Stimulated activated CD8-positive, alpha-beta memory T cell treated with anti-CD3 and anti-CD28 coated beads, Interleukin-7, amount 100 ng/mL, for 24 hours (primary cell): Measurements from ENCODE around the gene BANF2.
"Not testable (repeated sequence)": the region's sequence is repeated elsewhere in the genome, so short reads cannot be mapped to it uniquely, and the experiment has no call there.

Source experiments
- DNase-seq: peaks from one replicate; pipeline ENCODE4 v3.0.0-alpha.2; 2020; ENCODE audit warnings: low read depth

The BANF2 gene

GRCh38 chr20:17699931-17700351, at the start of gene BANF2:
Gene BANF2 (plus strand): TSS chr20:17699966. CDS start chr20:17725026, 25,060 bp downstream.
- no peak for DNase-seq

- DNase-seq = no peak
Observed at GRCh38 chr20:17650301-17651128, 49.3 kb upstream of the BANF2 start.

DNA sequence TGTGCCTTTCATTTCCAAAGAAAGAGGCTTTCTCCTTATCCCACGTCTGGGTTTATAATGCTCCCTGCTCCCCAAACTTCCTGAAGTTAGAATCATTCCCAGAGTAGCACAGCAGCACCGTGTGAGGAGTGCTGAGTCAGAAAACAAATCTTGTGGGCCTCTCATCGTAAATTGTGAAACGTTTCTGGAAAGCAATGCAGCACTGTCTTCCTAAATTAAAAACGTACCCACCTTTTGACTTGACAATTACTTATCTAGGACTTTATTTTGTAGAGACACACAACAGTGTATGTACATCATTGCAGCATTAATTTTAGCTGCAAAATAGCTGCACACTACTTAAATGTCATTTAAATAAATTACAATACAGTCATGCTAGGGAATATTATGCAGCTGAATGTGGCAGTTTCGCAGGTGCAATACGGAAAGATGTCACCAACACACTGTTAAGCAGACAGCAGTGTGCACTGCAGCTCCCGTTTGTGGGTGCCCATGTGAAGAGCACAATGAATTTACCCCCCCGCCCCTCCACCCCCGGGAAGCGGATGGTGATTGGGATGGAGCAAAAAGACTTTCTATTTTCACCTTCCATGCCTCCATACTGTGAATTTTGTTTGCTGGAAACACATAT, 48.5 kb upstream of the BANF2 start:
- no peak for DNase-seq

GRCh38 chr20:17651760-17652388, 47.9 kb upstream of the BANF2 start:
- no peak for DNase-seq

GRCh38 chr20:17652411-17652810, 47.4 kb upstream of the BANF2 start:
- DNase-seq = no peak

DNA sequence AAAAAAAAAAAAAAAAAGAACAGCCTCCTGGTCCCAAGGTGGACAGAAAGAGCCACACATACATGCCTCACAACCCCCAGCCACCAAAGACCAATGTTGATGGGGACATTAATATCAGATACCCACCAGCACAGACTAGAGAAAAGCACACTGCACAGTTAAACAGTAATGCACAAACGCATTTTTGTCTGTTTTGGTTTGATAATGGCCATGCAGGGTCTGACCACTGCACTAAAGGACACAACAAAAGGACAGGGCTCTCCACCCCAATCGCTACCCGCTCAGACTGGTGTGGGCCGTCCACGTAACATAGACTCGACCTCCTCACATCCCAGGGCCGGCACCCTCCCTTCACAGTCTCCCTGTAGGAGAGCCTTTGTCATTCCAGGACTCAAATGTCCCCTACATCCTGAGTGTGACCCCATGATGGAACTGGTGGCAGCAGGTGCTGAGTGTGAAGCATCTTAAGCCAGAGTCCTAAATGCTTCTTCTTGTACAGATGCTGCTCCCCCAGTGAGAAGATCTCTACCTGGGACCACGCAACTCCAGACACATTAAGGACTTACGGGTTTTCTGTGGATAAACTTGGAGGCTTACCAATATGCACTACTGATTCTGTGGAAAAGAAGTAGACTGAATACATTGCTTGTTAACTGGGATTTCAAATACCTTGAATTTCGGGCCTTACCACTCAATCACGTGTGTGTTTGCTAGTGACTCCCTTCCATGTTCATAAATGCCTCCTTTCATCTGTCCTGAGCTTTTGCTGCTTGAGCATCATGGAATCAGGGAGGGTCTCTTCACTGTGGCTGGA, 45.7 kb upstream of the BANF2 start:
- no peak for DNase-seq

- no peak for DNase-seq
Observed at GRCh38 chr20:17654649-17655285, 45.0 kb upstream of the BANF2 start.

DNA sequence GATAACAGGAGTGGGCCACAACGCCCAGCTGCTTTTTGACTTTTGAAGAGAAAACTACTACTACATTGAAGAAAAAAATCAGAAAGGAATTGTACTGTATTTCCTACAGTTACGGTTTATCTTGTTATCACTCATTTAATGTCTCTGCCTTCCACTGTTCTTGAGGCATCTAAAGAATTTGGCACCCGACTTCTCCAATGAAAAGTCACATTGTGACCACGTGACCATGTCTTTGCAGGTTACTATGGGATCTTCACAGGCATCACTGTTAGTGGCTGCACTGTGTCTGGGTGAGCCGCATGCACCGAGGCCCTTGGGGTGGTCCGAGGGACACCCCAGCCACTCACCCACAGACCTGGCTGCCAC, 44.5 kb upstream of the BANF2 start:
- no peak for DNase-seq

DNA sequence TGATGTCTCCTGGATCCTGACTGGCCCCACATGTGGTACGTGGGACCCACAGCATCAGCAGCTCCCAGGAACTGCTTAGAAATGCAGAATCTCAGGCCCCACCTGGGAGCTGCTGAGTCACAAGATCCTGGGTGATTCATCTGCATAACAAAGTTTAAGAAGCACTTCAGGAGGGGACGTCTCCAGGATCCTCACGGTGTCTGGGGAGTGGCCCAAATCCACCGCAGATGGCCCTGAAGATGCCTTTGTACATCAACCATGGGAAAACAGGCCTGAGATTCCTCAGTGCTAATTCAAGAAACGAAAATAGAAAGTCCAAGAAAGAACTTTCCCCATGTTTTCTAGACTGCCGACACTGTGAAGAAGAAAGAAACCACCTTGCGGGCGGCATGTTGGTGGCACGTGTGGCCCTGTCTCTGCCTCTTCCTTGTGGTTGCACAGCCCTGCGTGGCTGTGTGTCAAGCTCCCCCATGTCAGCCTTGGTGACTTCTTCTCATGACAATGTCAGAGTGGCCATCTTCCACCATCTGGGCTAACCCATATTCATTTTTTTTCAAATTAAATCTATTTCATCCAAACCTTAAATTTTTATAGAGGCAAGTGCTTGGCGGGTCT, 43.8 kb upstream of the BANF2 start:
- no peak for DNase-seq

GRCh38 chr20:17657079-17657825, 42.5 kb upstream of the BANF2 start:
- DNase-seq = no peak

DNA sequence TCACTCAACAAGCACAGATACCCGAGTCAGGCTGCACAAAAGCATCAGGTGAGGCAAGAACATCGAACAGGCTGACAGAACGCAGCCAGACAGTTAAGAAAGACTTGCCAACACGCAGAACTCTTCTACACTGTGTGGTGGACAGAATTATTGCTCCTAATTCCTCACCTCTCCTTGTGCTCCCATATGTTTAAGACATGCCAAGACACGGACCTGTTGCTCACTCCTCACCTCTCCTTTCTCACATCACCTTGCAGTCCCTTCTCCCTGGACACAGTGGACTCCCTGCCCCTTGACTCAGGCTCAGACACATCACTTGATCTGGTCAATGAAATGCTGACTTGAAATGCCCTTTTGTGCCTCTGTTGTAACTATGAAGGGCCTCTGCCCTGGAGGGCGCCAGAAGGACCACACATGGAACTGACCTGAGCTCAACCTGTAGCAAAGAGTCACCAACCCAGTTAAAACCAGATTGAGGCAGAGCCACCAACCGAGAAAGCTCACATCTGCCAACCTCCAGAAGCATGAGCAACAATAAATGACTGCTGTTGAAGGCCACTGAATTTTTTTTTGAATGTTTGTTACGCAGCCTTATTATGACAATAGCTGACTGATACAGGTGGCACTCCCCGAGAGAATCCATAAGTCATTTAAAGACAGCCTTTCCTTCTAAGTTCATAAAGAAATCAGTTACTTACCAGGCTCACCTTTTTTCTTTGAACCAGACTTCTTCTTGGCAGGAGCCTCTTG, 41.7 kb upstream of the BANF2 start:
- DNase-seq = no peak

GRCh38 chr20:17658648-17658993, 41.1 kb upstream of the BANF2 start:
- no peak for DNase-seq

DNA sequence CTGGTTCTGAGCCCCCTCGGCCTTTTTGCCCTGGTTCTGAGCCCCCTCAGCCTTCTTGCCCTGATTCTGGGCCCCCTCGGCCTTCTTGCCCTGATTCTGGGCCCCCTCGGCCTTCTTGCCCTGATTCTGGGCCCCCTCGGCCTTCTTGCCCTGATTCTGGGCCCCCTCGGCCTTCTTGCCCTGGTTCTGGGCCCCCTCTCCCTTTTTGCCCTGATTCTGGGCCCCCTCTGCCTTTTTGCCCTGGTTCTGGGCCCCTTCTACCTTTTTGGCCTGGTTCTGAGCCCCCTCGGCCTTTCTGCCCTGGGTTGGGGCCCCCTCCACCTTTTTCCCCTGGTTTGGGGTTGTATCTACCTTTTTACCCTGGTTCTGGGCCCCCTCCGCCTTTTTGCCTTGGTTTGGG, 40.4 kb upstream of the BANF2 start:
- not testable (repeated sequence) for DNase-seq

- no peak for DNase-seq
Observed at GRCh38 chr20:17659801-17660200, 40.0 kb upstream of the BANF2 start.

DNA sequence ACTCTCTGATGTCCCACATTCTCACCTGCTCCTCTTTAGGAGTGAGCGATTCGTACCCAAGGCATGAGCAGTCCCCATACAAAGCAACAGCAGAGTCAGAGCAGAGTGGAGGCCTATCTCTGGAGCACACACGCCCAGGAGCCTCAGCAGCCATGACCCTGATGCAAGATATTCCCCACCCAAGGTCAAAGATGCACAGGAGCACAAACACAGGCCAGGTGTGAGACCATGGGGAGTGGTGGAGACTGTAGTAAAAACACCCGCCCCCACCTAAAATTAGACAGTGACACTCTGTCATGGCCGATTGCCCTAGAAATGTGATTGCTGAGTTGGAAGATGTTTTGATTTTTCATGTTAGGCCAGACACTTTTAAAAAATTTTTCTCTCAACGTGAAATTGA, 39.1 kb upstream of the BANF2 start:
- no peak for DNase-seq

DNA sequence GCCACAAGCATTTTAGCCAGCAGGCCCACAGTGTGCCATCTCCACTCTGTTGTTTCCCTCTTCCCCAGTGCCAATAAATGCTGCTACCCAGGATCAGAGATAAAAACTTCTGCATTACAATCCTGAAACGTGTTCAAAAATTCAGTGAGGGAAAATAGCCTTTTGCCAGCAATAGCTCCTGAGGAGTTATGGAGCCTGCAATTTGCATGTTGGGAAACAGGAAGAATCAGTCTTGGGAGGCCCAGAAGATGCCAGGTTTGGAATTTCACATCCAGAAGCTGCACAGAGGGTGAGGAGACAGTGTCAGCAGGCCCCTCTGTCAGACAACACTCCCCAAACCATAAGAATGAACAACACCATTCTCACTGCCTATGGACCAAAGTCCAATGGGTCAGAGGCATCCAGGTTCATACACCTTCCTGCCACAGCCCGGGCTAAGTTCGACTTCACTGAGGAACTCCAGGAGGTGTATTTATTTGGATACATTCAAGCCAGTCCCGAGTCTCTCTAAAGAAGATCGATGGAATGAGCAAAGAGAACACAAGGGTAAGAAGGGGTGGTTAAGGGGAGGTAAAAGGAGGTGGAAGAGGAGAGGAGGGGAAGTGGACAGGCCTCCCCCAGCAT, 38.5 kb upstream of the BANF2 start:
- DNase-seq = no peak

DNA sequence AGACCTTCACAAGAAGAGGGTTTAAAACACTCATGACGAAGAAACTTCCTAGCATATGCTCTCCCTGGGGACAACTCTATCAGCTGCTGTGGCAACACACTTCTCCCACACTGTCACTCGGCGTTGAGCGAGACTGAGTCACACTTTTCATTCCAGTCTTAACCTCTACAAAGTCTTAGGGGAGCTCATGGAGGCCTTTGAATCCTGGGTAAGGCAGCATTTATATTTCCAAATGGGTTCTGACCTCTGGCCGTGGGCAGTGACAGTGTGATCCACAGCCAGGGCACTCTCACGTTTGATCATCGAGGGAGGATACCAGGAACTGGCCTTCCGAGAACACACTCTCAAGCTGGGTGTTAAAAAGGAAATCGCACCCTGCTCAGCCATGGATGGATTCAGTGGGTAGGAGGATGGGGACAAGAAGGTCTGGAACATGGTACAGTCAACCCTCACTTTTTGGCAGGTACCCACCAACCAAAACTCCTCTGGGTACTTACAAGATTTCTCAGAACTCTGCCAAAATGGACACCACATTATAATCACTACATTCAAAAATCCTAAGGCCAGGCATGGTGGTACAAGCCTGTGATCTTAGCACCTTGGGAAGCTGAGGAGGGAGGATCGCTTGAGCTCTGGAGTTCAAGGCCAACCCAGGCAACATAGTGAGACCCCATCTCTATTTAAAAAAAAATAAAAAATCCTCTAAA, 37.3 kb upstream of the BANF2 start:
- DNase-seq = no peak

- DNase-seq = no peak
Observed at GRCh38 chr20:17663040-17663399, 36.7 kb upstream of the BANF2 start.

DNA sequence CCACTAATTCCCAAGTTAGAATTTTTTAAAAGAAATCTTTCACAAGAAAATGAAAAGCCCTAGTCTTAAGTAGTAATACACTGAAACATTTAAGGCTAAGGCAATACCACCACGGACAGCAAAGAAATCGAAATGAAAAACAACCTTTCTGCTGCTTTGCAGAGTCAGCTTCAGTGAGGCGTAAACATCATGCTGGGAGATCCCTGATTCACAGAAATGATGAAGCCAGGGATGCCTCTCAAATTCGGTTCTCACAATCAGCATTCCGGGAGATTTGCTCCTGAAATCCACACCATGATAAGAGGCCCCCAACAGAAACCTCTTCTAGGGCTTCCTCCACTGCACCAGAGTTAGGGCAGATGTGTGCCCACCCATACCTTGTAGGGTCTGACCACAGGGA, 36.3 kb upstream of the BANF2 start:
- no peak for DNase-seq
